ENCODE measurements around the gene ZNF441.
A peak's percentile ranks its signal among the peaks of the same experiment; 100 is the strongest.
"Not testable (repeated sequence)": the region's sequence is repeated elsewhere in the genome, so short reads cannot be mapped to it uniquely, and the experiment has no call there.

Gene ZNF441

DNA sequence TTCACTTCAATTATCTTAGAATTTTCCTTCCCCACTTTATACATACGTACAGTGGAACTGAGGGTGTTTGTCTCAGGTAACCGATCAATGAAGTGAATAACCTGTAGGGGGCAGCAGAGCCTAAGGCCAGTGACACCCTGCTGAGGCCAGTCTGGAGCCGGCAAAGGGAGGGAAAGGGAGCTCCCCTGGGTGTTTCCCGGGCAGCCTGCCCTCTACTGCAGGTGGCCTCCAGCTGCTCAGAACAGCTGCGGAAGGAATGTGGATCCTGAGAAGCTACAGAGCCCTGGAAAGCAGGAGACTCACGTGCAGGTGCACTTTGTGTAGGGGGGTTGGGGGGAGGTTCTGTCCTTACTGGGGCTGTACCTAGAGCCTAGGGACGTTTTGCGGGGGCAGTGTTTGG, 30.7 kb downstream of the ZNF441 start:
- peaks cover 15% of the 10 kb centered on the region for H3K4me1 Mint-ChIP-seq
- ATAC-seq (ENCODE audit: low read depth): peak; percentile 55
- peak overlapping the region; percentile 93 for H3K4me3 Mint-ChIP-seq
- no peak overlapping the region for H3K27ac Mint-ChIP-seq
- H3K9me3 Mint-ChIP-seq: peaks cover 6% of the 10 kb centered on the region
- H3K27me3 Mint-ChIP-seq: no peaks in the 10 kb centered on the region
- peak; percentile 75 to 77 for DNase-seq (ENCODE audit: low spot score in 2 of 2)
- peaks cover 3% of the 10 kb centered on the region for H3K36me3 Mint-ChIP-seq

DNA sequence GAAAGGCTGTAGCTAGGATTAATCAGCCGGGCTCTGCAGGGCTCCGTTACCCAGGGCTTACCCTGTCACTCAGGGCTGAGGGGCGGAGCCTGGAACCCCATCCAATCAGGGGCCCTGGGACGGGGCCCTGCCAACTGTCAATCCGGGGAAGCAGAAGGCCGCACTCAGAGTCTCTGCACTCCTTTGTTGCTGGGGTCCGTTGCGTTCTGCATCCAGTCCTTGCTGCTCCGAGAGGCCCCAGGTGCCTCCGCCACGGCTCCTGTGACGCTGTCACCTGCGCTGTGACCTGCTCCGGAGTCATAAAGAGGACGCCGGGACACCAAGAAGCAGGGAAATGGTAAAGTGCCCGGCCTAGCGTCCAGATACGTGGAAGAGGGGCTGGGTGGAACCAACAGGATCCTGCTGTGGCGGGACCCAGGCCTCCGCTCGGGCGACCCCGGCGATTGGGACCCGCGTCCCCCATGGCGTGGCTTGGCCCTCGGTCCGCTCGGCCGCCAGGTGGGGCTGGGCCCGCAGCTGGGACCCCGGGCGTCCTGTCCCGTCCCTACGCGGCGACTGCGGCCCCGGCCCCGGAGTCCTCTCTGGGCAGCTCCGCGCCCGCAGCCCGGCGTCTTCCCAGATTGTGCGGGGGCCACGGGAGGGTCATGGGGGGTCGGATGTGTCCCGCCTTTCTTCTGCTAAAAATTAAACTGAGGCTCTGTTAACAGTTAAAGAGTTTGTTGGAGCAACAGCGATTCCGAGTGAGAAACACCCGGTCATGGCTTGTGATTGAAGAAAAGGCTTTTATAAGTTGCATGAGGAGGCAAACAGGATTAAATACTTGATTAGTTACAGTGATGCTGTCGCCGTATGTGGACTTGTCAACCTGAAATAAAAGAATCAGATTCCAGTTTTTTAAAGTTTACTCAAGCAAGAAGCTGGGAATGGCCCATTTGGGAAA, 31.9 kb downstream of the ZNF441 start, which contains the start of gene ZNF491:
ZNF491 (plus strand) TSS at position 133 of the 940 bp plus-strand sequence. CDS start 7,431 bp downstream, outside the sequence.
- Mint-ChIP-seq H3K4me3 (peak within 1 kb of the TSS; percentile 93), H3K4me1 (peaks cover 15% of the 10 kb centered on the region), H3K27ac (peak within 1 kb of the TSS; percentile 67), H3K36me3 (no peaks in the 10 kb centered on the region), H3K9me3 (peaks cover 5% of the 10 kb centered on the region), H3K27me3 (no peaks in the 10 kb centered on the region)
- DNase-seq (ENCODE audit: low spot score in 2 of 2) (peak; percentile 71 to 74), ATAC-seq (ENCODE audit: low read depth) (peak; percentile 96)

DNA sequence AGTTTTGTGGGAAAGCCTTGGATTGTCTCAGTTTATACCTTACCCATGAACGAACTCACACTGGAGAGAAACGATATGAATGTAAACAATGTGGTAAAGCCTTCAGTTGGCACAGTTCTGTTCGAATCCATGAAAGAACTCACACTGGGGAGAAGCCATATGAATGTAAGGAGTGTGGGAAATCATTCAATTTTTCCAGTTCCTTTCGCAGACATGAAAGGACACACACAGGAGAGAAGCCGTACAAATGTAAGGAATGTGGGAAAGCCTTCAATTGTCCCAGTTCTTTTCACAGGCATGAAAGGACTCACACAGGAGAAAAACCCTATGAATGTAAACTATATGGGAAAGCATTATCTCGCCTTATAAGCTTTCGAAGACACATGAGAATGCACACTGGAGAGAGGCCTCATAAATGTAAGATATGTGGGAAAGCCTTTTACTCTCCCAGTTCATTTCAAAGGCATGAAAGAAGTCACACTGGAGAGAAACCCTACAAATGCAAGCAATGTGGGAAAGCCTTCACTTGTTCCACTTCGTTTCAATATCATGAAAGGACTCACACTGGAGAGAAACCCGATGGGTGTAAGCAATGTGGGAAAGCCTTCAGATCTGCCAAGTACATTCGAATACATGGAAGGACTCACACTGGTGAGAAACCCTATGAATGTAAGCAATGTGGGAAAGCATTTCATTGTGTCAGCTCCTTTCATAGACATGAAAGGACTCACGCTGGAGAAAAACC, 39.7 kb downstream of the ZNF441 start:
- no peaks in the 10 kb centered on the region for H3K27me3 Mint-ChIP-seq
- peaks cover 9% of the 10 kb centered on the region for H3K9me3 Mint-ChIP-seq
- no peak for DNase-seq (ENCODE audit: low spot score in 2 of 2)

DNA sequence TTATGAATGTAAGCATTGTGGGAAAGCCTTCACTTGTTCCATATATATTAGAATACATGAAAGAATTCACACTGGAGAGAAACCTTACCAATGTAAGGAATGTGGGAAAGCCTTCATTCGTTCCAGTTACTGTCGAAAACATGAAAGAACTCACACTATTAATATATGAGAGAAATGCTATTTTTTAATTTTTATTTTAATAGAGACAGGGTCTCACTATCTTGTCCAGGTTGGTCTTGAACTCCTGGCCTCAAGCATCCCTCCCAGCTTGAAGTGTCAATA, 40.2 kb downstream of the ZNF441 start:
- H3K4me3 Mint-ChIP-seq: no peak overlapping the region
- no peak for DNase-seq (ENCODE audit: low spot score in 2 of 2)

More for the DNA sequence above, 39.7 kb downstream of the ZNF441 start:
- no peak overlapping the region for H3K27ac Mint-ChIP-seq
- H3K4me3 Mint-ChIP-seq: no peak overlapping the region
- no peak for ATAC-seq (ENCODE audit: low read depth)
- no peaks in the 10 kb centered on the region for H3K4me1 Mint-ChIP-seq
- peaks cover 10% of the 10 kb centered on the region for H3K36me3 Mint-ChIP-seq

DNA sequence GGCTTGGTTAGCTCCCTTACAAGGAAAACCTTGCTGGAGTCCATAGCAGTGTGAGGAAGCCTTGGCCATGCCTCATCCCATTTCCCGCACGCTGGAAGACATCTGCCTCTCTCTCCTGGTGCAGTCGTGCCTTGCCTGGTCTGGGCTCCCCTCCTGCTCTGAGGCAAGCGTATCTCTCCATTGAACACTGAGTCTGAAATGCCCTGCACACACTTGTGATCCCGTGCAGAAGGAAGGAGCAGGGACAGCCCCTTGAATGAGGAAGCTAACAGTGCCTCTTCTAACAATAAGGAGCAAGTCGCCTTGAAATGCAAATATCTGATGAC, 46.9 kb downstream of the ZNF441 start:
- Mint-ChIP-seq H3K4me3 (peak overlapping the region; percentile 95), H3K4me1 (peaks cover 11% of the 10 kb centered on the region), H3K27me3 (no peaks in the 10 kb centered on the region), H3K36me3 (no peaks in the 10 kb centered on the region), H3K27ac (peak overlapping the region; percentile 84), H3K9me3 (no peaks in the 10 kb centered on the region)
- ATAC-seq (ENCODE audit: low read depth) (peak; percentile 45), DNase-seq (ENCODE audit: low spot score in 2 of 2) (no peak)

More for the DNA sequence above, 40.2 kb downstream of the ZNF441 start:
- H3K27me3 Mint-ChIP-seq: no peaks in the 10 kb centered on the region
- H3K36me3 Mint-ChIP-seq: peaks cover 10% of the 10 kb centered on the region
- no peak for ATAC-seq (ENCODE audit: low read depth)
- H3K27ac Mint-ChIP-seq: no peak overlapping the region
- no peaks in the 10 kb centered on the region for H3K4me1 Mint-ChIP-seq
- H3K9me3 Mint-ChIP-seq: peaks cover 9% of the 10 kb centered on the region

DNA sequence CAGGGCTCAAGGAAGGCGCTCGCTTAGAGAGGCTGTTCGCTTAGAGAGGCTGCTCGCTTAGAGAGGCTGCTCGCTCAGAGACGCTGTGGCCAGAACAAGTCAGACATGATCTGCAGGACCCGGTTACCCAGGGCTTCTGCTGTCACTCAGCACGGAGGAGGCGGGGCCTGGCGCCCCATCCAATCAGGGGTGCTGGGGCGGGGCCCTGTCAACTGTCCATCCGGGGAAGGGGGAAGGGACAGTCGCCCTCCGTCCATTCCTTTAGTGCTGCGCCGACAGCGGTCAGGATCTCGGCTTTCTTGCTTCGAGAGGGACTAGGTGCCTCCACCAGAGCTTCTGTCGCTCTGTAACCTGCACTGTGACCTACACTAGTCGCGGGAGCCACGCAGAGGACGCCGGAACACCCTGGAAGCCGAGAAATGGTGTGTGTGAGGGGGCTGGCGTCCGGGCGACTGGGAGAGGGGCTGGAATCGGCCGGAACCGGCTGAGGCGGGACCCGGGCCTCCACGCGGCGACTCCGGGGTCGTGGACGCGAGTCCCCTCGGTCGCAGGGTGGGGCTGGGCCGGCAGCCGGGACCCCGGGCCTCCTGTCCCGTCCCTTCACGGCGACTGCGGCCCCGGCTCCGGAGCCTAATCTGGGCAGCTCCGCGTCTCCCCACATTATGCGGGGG, 47.4 kb downstream of the ZNF441 start, which contains the start of gene ZNF440:
ZNF440 (plus strand) TSS at position 245 of the 671 bp plus-strand sequence; CDS start at position 420, 175 bp downstream.
- Mint-ChIP-seq H3K27ac (peak within 1 kb of the TSS; percentile 84), H3K4me3 (peak within 1 kb of the TSS; percentile 95), H3K36me3 (no peaks in the 10 kb centered on the region), H3K4me1 (peaks cover 11% of the 10 kb centered on the region), H3K9me3 (no peaks in the 10 kb centered on the region), H3K27me3 (no peaks in the 10 kb centered on the region)
- peak; percentile 97 for ATAC-seq (ENCODE audit: low read depth)
- DNase-seq (ENCODE audit: low spot score in 2 of 2): peak; percentile 69 to 77

DNA sequence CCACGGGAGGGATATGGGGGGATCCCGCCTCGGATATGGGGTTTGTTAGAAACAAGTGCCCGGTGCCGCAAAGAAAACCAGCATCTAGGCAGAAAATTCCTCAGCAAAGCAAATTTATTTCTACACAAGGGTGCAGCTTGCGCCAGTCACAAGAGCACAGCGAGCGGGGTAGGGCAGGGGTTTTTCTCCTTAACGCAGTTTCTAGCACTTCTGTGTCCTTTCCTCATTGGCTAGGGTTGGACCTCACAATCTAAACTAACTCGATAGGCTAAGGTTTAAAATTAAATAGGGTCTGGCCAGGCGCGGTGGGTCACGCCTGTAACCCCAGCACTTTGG, 47.9 kb downstream of the ZNF441 start:
- Mint-ChIP-seq H3K4me3 (peak overlapping the region; percentile 95), H3K9me3 (no peaks in the 10 kb centered on the region), H3K4me1 (peaks cover 11% of the 10 kb centered on the region), H3K36me3 (no peaks in the 10 kb centered on the region), H3K27me3 (no peaks in the 10 kb centered on the region), H3K27ac (no peak overlapping the region)
- ATAC-seq (ENCODE audit: low read depth): no peak
- DNase-seq (ENCODE audit: low spot score in 2 of 2): no peak

DNA sequence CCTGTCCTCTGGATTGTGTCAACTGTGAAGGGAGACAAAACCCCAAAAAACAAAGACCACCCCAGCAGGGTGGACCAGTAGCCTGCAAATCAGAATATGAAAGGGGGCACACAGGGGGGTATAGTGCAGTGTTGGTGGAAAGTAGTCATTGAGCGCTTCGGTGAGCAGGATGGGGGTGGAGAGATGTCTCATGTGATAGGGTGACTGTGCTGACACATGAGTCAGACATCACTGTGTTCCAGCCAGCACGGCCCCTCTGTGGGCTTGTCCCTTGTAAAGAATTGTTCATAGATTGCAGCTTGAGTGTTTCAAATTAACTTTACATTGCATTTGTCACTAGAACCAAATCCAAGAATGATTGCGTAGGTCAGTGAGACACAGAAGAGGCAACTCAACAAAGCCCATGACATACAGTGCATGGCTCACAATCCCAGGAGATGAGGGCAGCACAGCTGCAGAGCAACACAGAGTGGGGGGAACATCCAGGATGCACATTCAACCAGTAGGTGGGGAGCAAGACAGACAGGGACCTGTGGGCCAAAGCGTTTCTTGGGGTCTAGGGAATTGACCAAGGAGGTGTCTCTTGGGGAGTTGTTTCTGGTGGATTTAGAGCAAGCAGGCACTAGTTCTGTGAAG, 54.8 kb downstream of the ZNF441 start:
- DNase-seq (ENCODE audit: low spot score in 2 of 2) (no peak), ATAC-seq (ENCODE audit: low read depth) (no peak)
- Mint-ChIP-seq H3K27me3 (no peaks in the 10 kb centered on the region), H3K4me3 (no peak overlapping the region), H3K36me3 (peaks cover 19% of the 10 kb centered on the region), H3K4me1 (peaks cover 8% of the 10 kb centered on the region), H3K27ac (no peak overlapping the region), H3K9me3 (peaks cover 2% of the 10 kb centered on the region)

DNA sequence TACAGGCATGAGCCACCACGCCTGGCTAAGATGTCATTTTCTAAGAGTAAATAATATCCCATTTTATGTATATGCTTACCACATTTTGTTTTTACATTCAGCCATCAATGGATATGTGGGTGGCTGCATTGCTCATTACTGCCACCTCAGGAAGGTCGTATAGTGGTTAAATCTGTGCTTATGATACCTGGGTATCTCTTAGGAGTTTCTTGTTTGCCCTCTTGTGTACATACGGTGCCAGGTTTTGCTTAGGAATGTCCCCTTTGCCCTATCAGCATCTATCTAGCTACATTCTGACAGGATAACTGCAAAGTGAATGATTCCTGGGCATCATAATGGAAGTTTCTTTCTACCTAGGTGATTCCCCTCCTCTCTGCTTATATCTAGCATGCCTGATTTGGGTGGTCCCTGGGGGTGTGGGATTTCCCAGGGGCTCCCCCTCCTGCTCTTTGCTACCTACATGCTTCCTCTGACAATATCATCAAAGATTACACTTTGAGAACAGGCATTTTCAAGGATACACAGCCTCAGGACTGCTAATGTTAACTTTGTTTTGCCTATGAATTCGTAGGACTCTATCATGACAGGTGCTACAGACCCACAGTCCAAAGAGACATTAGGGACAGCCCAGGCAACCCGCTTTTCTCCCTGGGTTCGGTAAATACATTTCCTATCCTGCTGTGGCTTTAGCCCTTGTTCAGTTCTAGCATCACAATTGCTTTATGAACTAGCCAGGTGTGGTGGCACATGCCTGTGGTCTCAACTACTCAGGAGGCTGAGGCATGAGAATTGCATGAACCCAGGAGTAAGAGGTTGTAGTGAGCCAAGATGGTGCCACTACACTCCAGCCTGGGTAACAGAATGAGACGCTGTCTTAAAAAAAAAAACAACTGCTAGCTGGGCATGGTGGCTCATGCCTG, 62.4 kb downstream of the ZNF441 start:
- Mint-ChIP-seq H3K36me3 (peaks cover 41% of the 10 kb centered on the region), H3K9me3 (peaks cover 12% of the 10 kb centered on the region)
- not testable (repeated sequence) for H3K4me1 Mint-ChIP-seq; H3K4me3 Mint-ChIP-seq; ATAC-seq (ENCODE audit: low read depth); H3K27me3 Mint-ChIP-seq; DNase-seq (ENCODE audit: low spot score in 2 of 2); H3K27ac Mint-ChIP-seq

DNA sequence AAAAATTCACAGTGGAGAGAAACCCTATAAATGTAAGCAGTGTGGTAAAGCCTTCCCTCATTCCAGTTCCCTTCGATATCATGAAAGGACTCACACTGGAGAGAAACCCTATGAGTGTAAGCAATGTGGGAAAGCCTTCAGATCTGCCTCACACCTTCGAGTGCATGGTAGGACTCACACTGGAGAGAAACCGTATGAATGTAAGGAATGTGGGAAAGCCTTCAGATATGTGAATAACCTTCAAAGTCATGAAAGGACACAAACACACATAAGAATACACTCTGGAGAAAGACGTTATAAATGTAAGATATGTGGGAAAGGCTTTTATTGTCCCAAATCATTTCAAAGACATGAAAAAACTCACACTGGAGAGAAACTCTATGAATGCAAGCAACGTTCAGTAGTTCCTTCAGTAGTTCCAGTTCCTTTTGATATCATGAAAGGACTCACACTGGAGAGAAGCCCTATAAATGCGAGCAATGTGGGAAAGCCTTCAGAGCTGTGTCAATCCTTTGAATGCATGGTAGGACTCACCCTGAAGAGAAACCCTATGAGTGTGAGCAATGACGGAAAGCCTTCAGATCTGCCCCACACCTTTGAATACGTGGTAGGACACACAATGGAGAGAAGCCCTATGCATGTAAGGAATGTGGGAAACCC, 65.6 kb downstream of the ZNF441 start:
- Mint-ChIP-seq H3K4me3 (no peak overlapping the region), H3K27ac (no peak overlapping the region), H3K36me3 (peaks cover 42% of the 10 kb centered on the region), H3K9me3 (peaks cover 12% of the 10 kb centered on the region), H3K4me1 (no peaks in the 10 kb centered on the region), H3K27me3 (no peaks in the 10 kb centered on the region)
- no peak for ATAC-seq (ENCODE audit: low read depth)
- DNase-seq (ENCODE audit: low spot score in 2 of 2): no peak

DNA sequence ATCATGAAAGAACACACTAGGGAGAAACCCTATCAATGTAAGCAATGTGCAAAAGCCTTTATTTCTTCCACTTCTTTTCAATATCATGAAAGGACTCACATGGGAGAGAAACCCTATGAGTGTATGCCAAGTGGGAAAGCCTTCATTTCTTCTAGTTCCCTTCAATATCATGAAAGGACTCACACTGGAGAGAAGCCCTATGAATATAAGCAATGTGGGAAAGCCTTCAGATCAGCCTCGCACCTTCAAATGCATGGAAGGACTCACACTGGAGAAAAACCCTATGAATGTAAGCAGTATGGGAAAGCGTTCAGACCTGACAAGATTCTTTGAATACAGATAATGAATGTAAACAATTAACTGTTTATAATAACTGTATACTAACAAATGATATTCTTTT, 66.7 kb downstream of the ZNF441 start:
- no peak for DNase-seq (ENCODE audit: low spot score in 2 of 2)
- Mint-ChIP-seq H3K27me3 (no peaks in the 10 kb centered on the region), H3K36me3 (peaks cover 41% of the 10 kb centered on the region)

More for the DNA sequence above, 66.7 kb downstream of the ZNF441 start:
- no peak overlapping the region for H3K4me3 Mint-ChIP-seq
- peaks cover 12% of the 10 kb centered on the region for H3K9me3 Mint-ChIP-seq
- H3K4me1 Mint-ChIP-seq: no peaks in the 10 kb centered on the region
- H3K27ac Mint-ChIP-seq: no peak overlapping the region
- no peak for ATAC-seq (ENCODE audit: low read depth)

Data from memory B cell (primary cell).